IMR-90 (cell line): ENCODE results near the gene ITCH. TPM values are rescaled to one million over a fixed set of nuclear protein-coding genes. Genes with fewer than 3 reads are reported as not detected.

ENCODE experiments used
- ATAC-seq: fragments of 200-7000 bp; cut with Tn5 transposase; 2 replicates; pipeline ENCODE4 v1.9.1; 2020; ENCODE audit warnings: low read depth, mild to moderate bottlenecking, moderate library complexity
- BruUV-seq: library from RNA; stranded (reverse); fragments of 400-500 nt; replicated peaks from 2 replicates; lab custom pipeline; 2021; lab: Mats Ljungman, UMichigan
- CTCF ChIA-PET: fragments of 300-600 bp; formaldehyde crosslinking; extraction: SDS; loops from one replicate; lab custom pipeline; 2021; ENCODE audit warnings: antibody characterized with exemption; lab: Yijun Ruan, JAX
- POLR2A ChIA-PET: fragments of 300-600 bp; sonication (Branson Sonifier 250); formaldehyde crosslinking; loops from one replicate; lab custom pipeline; 2022; ENCODE audit warnings: antibody characterized with exemption; ENCODE audit not compliant: unreplicated experiment; lab: Charles Lee
- DNase-seq: peaks from one replicate; pipeline ENCODE4 v3.0.0; 2013
- H2AFZ ChIP-seq: replicated peaks from 2 replicates; pipeline ENCODE3; 2013; ENCODE audit warnings: low read length, mild to moderate bottlenecking; ENCODE audit not compliant: poor library complexity
- H2AK5ac ChIP-seq: 2 replicates; pipeline ENCODE4 v1.6.1; 2013; ENCODE audit warnings: low read depth, low read length, inconsistent platforms
- H2AK9ac ChIP-seq: replicated peaks from 2 replicates; pipeline ENCODE3; 2013; ENCODE audit warnings: mild to moderate bottlenecking, low read depth, low read length, moderate library complexity; ENCODE audit not compliant: poor library complexity
- H2BK120ac ChIP-seq: 2 replicates; pipeline ENCODE4 v1.6.1; 2013; ENCODE audit warnings: low read depth, low read length, inconsistent platforms
- H2BK15ac ChIP-seq: 3 replicates; pipeline ENCODE4 v1.6.1; 2013; ENCODE audit warnings: low read depth, low read length, inconsistent platforms
- H2BK20ac ChIP-seq: 2 replicates; pipeline ENCODE4 v1.6.1; 2013; ENCODE audit warnings: low read depth, mild to moderate bottlenecking, inconsistent platforms, low read length, moderate library complexity
- H2BK5ac ChIP-seq: 2 replicates; pipeline ENCODE4 v1.6.1; 2013; ENCODE audit warnings: mild to moderate bottlenecking, low read depth, low read length, inconsistent platforms; ENCODE audit not compliant: poor library complexity, severe bottlenecking
- H3K14ac ChIP-seq: replicated peaks from 2 replicates; pipeline ENCODE4 v1.6.1; 2013; ENCODE audit warnings: low read depth, low read length, inconsistent platforms
- H3K18ac ChIP-seq: 2 replicates; pipeline ENCODE4 v1.6.1; 2013; ENCODE audit warnings: low read depth, low read length, control low read depth
- H3K23ac ChIP-seq: 2 replicates; pipeline ENCODE4 v1.6.1; 2013; ENCODE audit warnings: low read depth, low read length, inconsistent platforms
- H3K27ac ChIP-seq: 2 replicates; pipeline ENCODE4 v1.5.1; 2013; ENCODE audit warnings: mild to moderate bottlenecking, control low read depth, low read length; ENCODE audit not compliant: insufficient read depth
- H3K27me3 ChIP-seq: 2 replicates; pipeline ENCODE4 v1.6.1; 2013; ENCODE audit warnings: low read length; ENCODE audit not compliant: control insufficient read depth, insufficient read depth
- H3K36me3 ChIP-seq: 2 replicates; pipeline ENCODE4 v1.6.1; 2013; ENCODE audit warnings: low read length, mixed read lengths; ENCODE audit not compliant: control insufficient read depth, insufficient read depth
- H3K4ac ChIP-seq: 2 replicates; pipeline ENCODE4 v1.6.1; 2013; ENCODE audit warnings: low read depth, low read length, inconsistent platforms
- H3K4me1 ChIP-seq: 2 replicates; pipeline ENCODE4 v1.6.1; 2013; ENCODE audit warnings: low read length, mixed read lengths; ENCODE audit not compliant: control insufficient read depth, insufficient read depth
- H3K4me2 ChIP-seq: 2 replicates; pipeline ENCODE4 v1.6.1; 2013; ENCODE audit warnings: low read depth, mild to moderate bottlenecking, control low read depth, low read length, moderate library complexity
- H3K4me3 ChIP-seq: 2 replicates; pipeline ENCODE4 v1.5.1; 2013; ENCODE audit warnings: low read depth, mild to moderate bottlenecking, control low read depth, low read length, moderate library complexity; ENCODE audit not compliant: insufficient read depth
- H3K56ac ChIP-seq: 2 replicates; pipeline ENCODE4 v1.6.1; 2013; ENCODE audit warnings: low read length, inconsistent platforms; ENCODE audit not compliant: insufficient read depth; ENCODE audit errors: extremely low read depth
- H3K79me1 ChIP-seq, 2 experiments: 2 replicates each; pipeline ENCODE4 v1.6.1; 2013; ENCODE audit warnings: low read length in 2 of 2, inconsistent platforms in 1 of 2, low read depth in 1 of 2
- H3K9ac ChIP-seq: 2 replicates; pipeline ENCODE4 v1.6.1; 2013; ENCODE audit warnings: low read depth, low read length, control low read depth
- H3K9me1 ChIP-seq: 2 replicates; pipeline ENCODE4 v1.6.1; 2013; ENCODE audit warnings: low read length, inconsistent platforms; ENCODE audit not compliant: insufficient read depth
- H3K9me3 ChIP-seq: 2 replicates; pipeline ENCODE4 v1.6.1; 2013; ENCODE audit warnings: low read length; ENCODE audit not compliant: control insufficient read depth, insufficient read depth
- H4K20me1 ChIP-seq: 2 replicates; pipeline ENCODE4 v1.6.1; 2013; ENCODE audit warnings: low read length, inconsistent platforms; ENCODE audit not compliant: insufficient read depth
- H4K5ac ChIP-seq: 2 replicates; pipeline ENCODE4 v1.6.1; 2013; ENCODE audit warnings: mild to moderate bottlenecking, low read depth, low read length, control low read depth
- H4K8ac ChIP-seq, 2 experiments: 2 replicates each; pipeline ENCODE4 v1.6.1; 2013; ENCODE audit warnings: low read depth in 2 of 2, low read length in 2 of 2, control low read depth in 1 of 2, inconsistent platforms in 1 of 2
- H4K91ac ChIP-seq: 2 replicates; pipeline ENCODE4 v1.6.1; 2013; ENCODE audit warnings: low read depth, low read length, inconsistent platforms; ENCODE audit not compliant: insufficient read depth
- CHD1 ChIP-seq: IDR thresholded peaks from 2 replicates; pipeline ENCODE4 v1.6.1; 2012; ENCODE audit warnings: low read depth, low read length, improper control_type of control experiment
- CTCF ChIP-seq: conservative IDR thresholded peaks from 2 replicates; pipeline ENCODE4 v1.5.1; 2012; ENCODE audit warnings: mild to moderate bottlenecking, low read depth, low read length, improper control_type of control experiment
- ELK1 ChIP-seq: fragments of 150-350 bp; IDR thresholded peaks from 2 replicates; pipeline ENCODE4 v1.6.1; 2016; ENCODE audit warnings: low read depth, mild to moderate bottlenecking, low read length, moderate library complexity, borderline replicate concordance
- FOS ChIP-seq: fragments of 150-350 bp; IDR thresholded peaks from 2 replicates; pipeline ENCODE4 v1.6.1; 2016; ENCODE audit warnings: low read depth, low read length
- MAFK ChIP-seq: IDR thresholded peaks from 2 replicates; pipeline ENCODE4 v1.6.1; 2012; ENCODE audit warnings: low read depth, low read length, improper control_type of control experiment
- MAZ ChIP-seq: IDR thresholded peaks from 2 replicates; pipeline ENCODE4 v1.6.1; 2012; ENCODE audit warnings: low read depth, mild to moderate bottlenecking, low read length, improper control_type of control experiment, moderate library complexity, borderline replicate concordance
- MXI1 ChIP-seq: IDR thresholded peaks from 2 replicates; pipeline ENCODE4 v1.6.1; 2012; ENCODE audit warnings: low read depth, mild to moderate bottlenecking, low read length, moderate library complexity, borderline replicate concordance
- NFE2L2 ChIP-seq: fragments of 150-350 bp; IDR thresholded peaks from 2 replicates; pipeline ENCODE4 v1.6.1; 2016; ENCODE audit warnings: low read depth, mild to moderate bottlenecking, low read length
- POLR2A ChIP-seq: IDR thresholded peaks from 2 replicates; pipeline ENCODE4 v1.6.1; 2012; ENCODE audit warnings: mild to moderate bottlenecking, low read depth, low read length
- RAD21 ChIP-seq: IDR thresholded peaks from 2 replicates; pipeline ENCODE4 v1.6.1; 2012; ENCODE audit warnings: low read length, improper control_type of control experiment
- RCOR1 ChIP-seq: IDR thresholded peaks from 2 replicates; pipeline ENCODE4 v1.6.1; 2012; ENCODE audit warnings: mild to moderate bottlenecking, low read length, improper control_type of control experiment; ENCODE audit not compliant: insufficient replicate concordance
- RFX5 ChIP-seq: IDR thresholded peaks from 2 replicates; pipeline ENCODE4 v1.8.0; 2012; ENCODE audit warnings: low read depth, mild to moderate bottlenecking, low read length, moderate library complexity
- SMC3 ChIP-seq: fragments of 150-350 bp; IDR thresholded peaks from 2 replicates; pipeline ENCODE4 v1.6.1; 2016; ENCODE audit warnings: low read depth, mild to moderate bottlenecking, antibody characterized with exemption, low read length, moderate library complexity
- USF2 ChIP-seq: fragments of 150-350 bp; IDR thresholded peaks from 2 replicates; pipeline ENCODE4 v1.6.1; 2017; ENCODE audit warnings: mild to moderate bottlenecking, antibody characterized with exemption, low read length, low read depth
- whole genome bisulfite sequencing, 2 experiments: methylation state at CpG; one replicate each; pipeline versions ENCODE4 v1.1.5 to v1.1.7; 2013; ENCODE audit warnings: missing lambda C conversion rate in 2 of 2; ENCODE audit not compliant: insufficient read length in 1 of 2; ENCODE audit errors: extremely low coverage in 2 of 2; 5-methylcytosine and 5-hydroxymethylcytosine counted together
- dilution Hi-C: fragments of 300-500 bp; cut with HindIII; formaldehyde crosslinking; loops from one replicate; pipeline ENCODE4 v1.14.3; 2018; ENCODE audit warnings: low sequenced_read_pairs; ENCODE audit not compliant: unreplicated experiment
- in situ Hi-C: fragments of 300-500 bp; cut with MboI; formaldehyde crosslinking; loops from 3 replicates; pipeline ENCODE4 v1.14.3; 2019; ENCODE audit warnings: low sequenced_read_pairs, inconsistent platforms, mixed read lengths
- intact Hi-C: fragments of 100-400 bp; cut with micrococcal nuclease; formaldehyde crosslinking; loops from 2 replicates; pipeline ENCODE4 v1.10.0; 2022
- polyA plus RNA-seq, 3 experiments: library from polyadenylated mRNA; depleted of rRNA; stranded (reverse); fragments of >200 nt; gene quantifications; 2 replicates each; pipeline ENCODE4 v1.2.3, GENCODE V29; 2012; ENCODE audit warnings: low replicate concordance in 1 of 3
- total RNA-seq: library from RNA; depleted of rRNA; stranded (reverse); fragments of >200 nt; gene quantifications from 2 replicates; pipeline ENCODE4 v1.2.3, GENCODE V29; 2012

The ITCH gene
- total and polyA plus RNA-seq, 2 of the 4 experiments (the other 2 are of a cell fraction): 12.7 to 94.6 TPM

GRCh38 chr20:34473262-34473883 lies 110.3 kb downstream of the ITCH start:
- H3K18ac ChIP-seq: no peak overlapping the region
- ChIA-PET CTCF (interaction anchor here (1.0 to 2.7 kb wide), 2 partner anchors 12 to 161 kb away, joined by 4 to 15 read pairs; no protein-coding TSS in a partner anchor), POLR2A (no interaction called here)
- dilution Hi-C loops: no loop called here
- no peak overlapping the region for H2AFZ ChIP-seq
- H3K27ac ChIP-seq: no peak overlapping the region
- peaks cover 17% of the 10 kb centered on the region for H4K20me1 ChIP-seq
- H2AK9ac ChIP-seq: no peak overlapping the region
- no peak overlapping the region for H4K91ac ChIP-seq
- H2BK20ac ChIP-seq: no peak overlapping the region
- no peak overlapping the region for H4K5ac ChIP-seq
- peak; percentile 66 for DNase-seq
- no peak overlapping the region for H2BK5ac ChIP-seq
- H3K56ac ChIP-seq: no peak overlapping the region
- H3K9ac ChIP-seq: no peak overlapping the region
- H3K9me1 ChIP-seq: no peaks in the 10 kb centered on the region; the same call in 1 of the 2 replicates
- intact Hi-C loops: loop anchor here (5.0 to 10.0 kb wide), 2 partner anchors 51 to 279 kb away; no protein-coding TSS in a partner anchor
- in situ Hi-C loops: loop anchor here (10.0 kb wide), 1 partner anchor 159 kb away; no protein-coding TSS in a partner anchor
- no peak overlapping the region for H4K8ac ChIP-seq
- no peak overlapping the region for H2AK5ac ChIP-seq
- H3K4me3 ChIP-seq: no peak overlapping the region
- H3K9me3 ChIP-seq: no peaks in the 10 kb centered on the region
- no peak overlapping the region for H3K23ac ChIP-seq
- peak; percentile 60 for ATAC-seq
- H3K4me1 ChIP-seq: peaks cover 2% of the 10 kb centered on the region; the same call in 1 of the 2 replicates
- H2BK15ac ChIP-seq: no peak overlapping the region
- peaks cover 22 to 46% of the 10 kb centered on the region in 2 experiments for H3K79me1 ChIP-seq
- H2BK120ac ChIP-seq: no peak overlapping the region
- no CpG with 5 or more reads among the region's 5 CpGs for WGBS, 2 experiments
- BruUV-seq: no TSS peak
- peaks cover 11% of the 10 kb centered on the region for H3K36me3 ChIP-seq
- no peaks in the 10 kb centered on the region for H3K27me3 ChIP-seq
- no peak overlapping the region for H3K4ac ChIP-seq
- no peak for TF ChIP-seq CHD1
- TF ChIP-seq RCOR1: no peak
- no peak for TF ChIP-seq USF2
- TF ChIP-seq POLR2A: no peak
- no peak for TF ChIP-seq RFX5
- peak; percentile 51; the same call in 1 of the 2 replicates for TF ChIP-seq RAD21
- peak; percentile 46 for TF ChIP-seq CTCF
- no peak for TF ChIP-seq FOS
- no peak for TF ChIP-seq MXI1
- TF ChIP-seq NFE2L2: no peak
- TF ChIP-seq ELK1: no peak
- no peak for TF ChIP-seq MAZ
- no peak for TF ChIP-seq MAFK
- peak; percentile 42 for TF ChIP-seq SMC3
- no peak overlapping the region for H3K4me2 ChIP-seq
- no peak overlapping the region for H3K14ac ChIP-seq
